ENCODE data around the gene GSDMA. TPM values are rescaled to one million over a fixed set of nuclear protein-coding genes. Genes with fewer than 3 reads are reported as not detected.

Gene GSDMA
- total RNA-seq, 2 experiments from 2014 or later: 0.15 to 0.57 TPM

GRCh38 chr17:39970157-39970692 is 7.4 kb downstream of the GSDMA start:
- CTCF ChIA-PET (ENCODE audit: unreplicated experiment): no interaction called here
- no peak for TF ChIP-seq CTCF (conservative IDR thresholded peaks at IDR 0.05; ENCODE audit: low read length)
- TF ChIP-seq EZH2phosphoT487 (IDR thresholded peaks at IDR 0.05; ENCODE audit: borderline replicate concordance, low read depth, low read length): no peak
- Histone ChIP-seq H3K9me2 (ENCODE audit: insufficient read depth, low read length) (no peaks in the 10 kb centered on the region), H3K36me3 (ENCODE audit: insufficient read depth, low read length) (no peaks in the 10 kb centered on the region), H3K4me2 (ENCODE audit: low read length) (no peak overlapping the region), H3K9me3 (ENCODE audit: low read length) (no peaks in the 10 kb centered on the region), H3K79me2 (ENCODE audit: insufficient read depth, low read depth, low read length) (no peaks in the 10 kb centered on the region), H3K4me1 (ENCODE audit: insufficient read depth, low read length, poor library complexity, severe bottlenecking) (peaks cover 7% of the 10 kb centered on the region), H2AFZ (ENCODE audit: low read length) (no peak overlapping the region), H4K20me1 (ENCODE audit: insufficient read depth, low read length) (no peaks in the 10 kb centered on the region), H3K27ac (ENCODE audit: low read depth, low read length, poor library complexity, severe bottlenecking) (no peak overlapping the region), H3K4me3 (ENCODE audit: low read depth, low read length, poor library complexity, severe bottlenecking) (no peak overlapping the region)
- intact Hi-C loops (cut with micrococcal nuclease; ENCODE audit: unreplicated experiment): no loop called here
- POLR2A ChIA-PET: interaction anchor here (1.9 kb wide), 1 partner anchor 10 kb away, joined by 6 read pairs; the partner anchor contains the start of gene PSMD3
- DNase-seq (ENCODE audit: low spot score): no peak
- no TSS peak for BruUV-seq (replicated peaks)

GRCh38 chr17:39971076-39971603 is 8.3 kb downstream of the GSDMA start:
- no peak overlapping the region for H3K4me3 ChIP-seq (ENCODE audit: low read depth, low read length, poor library complexity, severe bottlenecking)
- H3K27ac ChIP-seq (ENCODE audit: low read depth, low read length, poor library complexity, severe bottlenecking): no peak overlapping the region
- H3K9me2 ChIP-seq (ENCODE audit: insufficient read depth, low read length): no peaks in the 10 kb centered on the region
- BruUV-seq (replicated peaks): no TSS peak
- ChIA-PET POLR2A (interaction anchor here (0.6 kb wide), 1 partner anchor 66 kb away, joined by 3 read pairs; no protein-coding TSS in a partner anchor), CTCF (ENCODE audit: unreplicated experiment) (no interaction called here)
- no peaks in the 10 kb centered on the region for H4K20me1 ChIP-seq (ENCODE audit: insufficient read depth, low read length)
- no peaks in the 10 kb centered on the region for H3K9me3 ChIP-seq (ENCODE audit: low read length)
- H3K4me1 ChIP-seq (ENCODE audit: insufficient read depth, low read length, poor library complexity, severe bottlenecking): peaks cover 7% of the 10 kb centered on the region
- H3K79me2 ChIP-seq (ENCODE audit: insufficient read depth, low read depth, low read length): no peaks in the 10 kb centered on the region
- H2AFZ ChIP-seq (ENCODE audit: low read length): no peak overlapping the region
- H3K4me2 ChIP-seq (ENCODE audit: low read length): no peak overlapping the region
- intact Hi-C loops (cut with micrococcal nuclease; ENCODE audit: unreplicated experiment): no loop called here
- TF ChIP-seq CTCF (conservative IDR thresholded peaks at IDR 0.05; ENCODE audit: low read length) (no peak), EZH2phosphoT487 (IDR thresholded peaks at IDR 0.05; ENCODE audit: borderline replicate concordance, low read depth, low read length) (no peak)
- DNase-seq (ENCODE audit: low spot score): no peak
- no peaks in the 10 kb centered on the region for H3K36me3 ChIP-seq (ENCODE audit: insufficient read depth, low read length)

- H3K9me3 ChIP-seq (ENCODE audit: low read length): no peaks in the 10 kb centered on the region
- no peaks in the 10 kb centered on the region for H4K20me1 ChIP-seq (ENCODE audit: insufficient read depth, low read length)
- H3K4me1 ChIP-seq (ENCODE audit: insufficient read depth, low read length, poor library complexity, severe bottlenecking): no peaks in the 10 kb centered on the region
- H3K4me2 ChIP-seq (ENCODE audit: low read length): no peak overlapping the region
- DNase-seq (ENCODE audit: low spot score): no peak
- no peaks in the 10 kb centered on the region for H3K79me2 ChIP-seq (ENCODE audit: insufficient read depth, low read depth, low read length)
- H3K4me3 ChIP-seq (ENCODE audit: low read depth, low read length, poor library complexity, severe bottlenecking): no peak overlapping the region
- ChIA-PET CTCF (ENCODE audit: unreplicated experiment) (no interaction called here), POLR2A (interaction anchor here (0.5 kb wide), 1 partner anchor 285 kb away, joined by 3 read pairs; no protein-coding TSS in a partner anchor)
- TF ChIP-seq EZH2phosphoT487 (IDR thresholded peaks at IDR 0.05; ENCODE audit: borderline replicate concordance, low read depth, low read length) (no peak), CTCF (conservative IDR thresholded peaks at IDR 0.05; ENCODE audit: low read length) (no peak)
- no TSS peak for BruUV-seq (replicated peaks)
- H3K36me3 ChIP-seq (ENCODE audit: insufficient read depth, low read length): no peaks in the 10 kb centered on the region
- H3K9me2 ChIP-seq (ENCODE audit: insufficient read depth, low read length): no peaks in the 10 kb centered on the region
- H2AFZ ChIP-seq (ENCODE audit: low read length): no peak overlapping the region
- intact Hi-C loops (cut with micrococcal nuclease; ENCODE audit: unreplicated experiment): no loop called here
- H3K27ac ChIP-seq (ENCODE audit: low read depth, low read length, poor library complexity, severe bottlenecking): no peak overlapping the region
These were observed 9.5 kb downstream of the GSDMA start for GRCh38 chr17:39972271-39972670.

Measured in OCI-LY7 (cell line).